GM12891 (cell line): ENCODE results near the gene RPH3AL.

Experiments
- POLR2A ChIP-seq: IDR thresholded peaks from 2 replicates; pipeline ENCODE4 v1.6.1; 2011; ENCODE audit warnings: low read depth, low read length, control low read depth
- POLR2AphosphoS5 ChIP-seq: IDR thresholded peaks from 2 replicates; pipeline ENCODE4 v1.6.1; 2011; ENCODE audit warnings: low read depth, low read length, control low read depth
- SPI1 ChIP-seq: IDR thresholded peaks from 2 replicates; pipeline ENCODE4 v1.6.1; 2011; ENCODE audit warnings: low read depth, low read length, control low read depth
- TAF1 ChIP-seq: IDR thresholded peaks from 2 replicates; pipeline ENCODE4 v1.6.1; 2011; ENCODE audit warnings: low read depth, low read length, control low read depth

- no peak for TF ChIP-seq POLR2A
- no peak for TF ChIP-seq POLR2AphosphoS5
- TF ChIP-seq TAF1 = no peak
- TF ChIP-seq SPI1 = no peak
Measured at GRCh38 chr17:351449-351738, 1.2 kb downstream of the RPH3AL start.
